OCI-LY7 (cell line): ENCODE measurements around the gene BPIFB3. TPM values are rescaled to one million over a fixed set of nuclear protein-coding genes. Genes with fewer than 3 reads are reported as not detected.

Experiments
- BruUV-seq: library from RNA; stranded (reverse); fragments of 400-500 nt; replicated peaks from 2 replicates; lab custom pipeline; 2021; lab: Mats Ljungman, UMichigan
- CTCF ChIA-PET: fragments of 300-600 bp; sonication (Branson Sonifier 250); formaldehyde crosslinking; loops from one replicate; lab custom pipeline; 2022; ENCODE audit warnings: antibody characterized with exemption; ENCODE audit not compliant: unreplicated experiment; lab: Charles Lee
- POLR2A ChIA-PET: fragments of 300-600 bp; sonication (Branson Sonifier 250); formaldehyde crosslinking; loops from one replicate; lab custom pipeline; 2022; ENCODE audit warnings: antibody characterized with exemption; lab: Charles Lee
- DNase-seq: peaks from one replicate; pipeline ENCODE4 v3.0.0-alpha.2; 2015; ENCODE audit warnings: low spot score
- H2AFZ ChIP-seq: fragments of 200-600 bp; sonication (generic), shearing (Covaris generic); 2 replicates; pipeline ENCODE4 v1.6.1; 2014; ENCODE audit warnings: mild to moderate bottlenecking, antibody characterized with exemption, low read length, moderate library complexity
- H3K27ac ChIP-seq: fragments of 200-600 bp; sonication (generic); 2 replicates; pipeline ENCODE4 v1.5.1; 2014; ENCODE audit warnings: mixed run types, low read depth, mild to moderate bottlenecking, moderate library complexity, low read length, inconsistent platforms; ENCODE audit not compliant: poor library complexity, severe bottlenecking
- H3K36me3 ChIP-seq: fragments of 200-600 bp; sonication (generic); 2 replicates; pipeline ENCODE4 v1.6.1; 2014; ENCODE audit warnings: mild to moderate bottlenecking, antibody characterized with exemption, low read length, moderate library complexity, mixed read lengths; ENCODE audit not compliant: insufficient read depth
- H3K4me1 ChIP-seq: fragments of 200-600 bp; sonication (generic); 2 replicates; pipeline ENCODE4 v1.5.1; 2014; ENCODE audit warnings: mild to moderate bottlenecking, low read length; ENCODE audit not compliant: insufficient read depth, poor library complexity, severe bottlenecking
- H3K4me2 ChIP-seq: fragments of 200-600 bp; sonication (generic); 2 replicates; pipeline ENCODE4 v1.6.1; 2014; ENCODE audit warnings: mild to moderate bottlenecking, low read length
- H3K4me3 ChIP-seq: fragments of 200-600 bp; sonication (generic); 2 replicates; pipeline ENCODE4 v1.5.1; 2014; ENCODE audit warnings: mild to moderate bottlenecking, low read depth, low read length; ENCODE audit not compliant: poor library complexity, severe bottlenecking
- H3K79me2 ChIP-seq: fragments of 200-600 bp; sonication (generic); 2 replicates; pipeline ENCODE4 v1.6.1; 2016; ENCODE audit warnings: low read depth, mild to moderate bottlenecking, low read length, moderate library complexity, mixed read lengths; ENCODE audit not compliant: insufficient read depth
- H3K9me2 ChIP-seq: fragments of 200-600 bp; sonication (generic); 2 replicates; pipeline ENCODE4 v1.6.1; 2016; ENCODE audit warnings: mild to moderate bottlenecking, low read length, mixed read lengths; ENCODE audit not compliant: insufficient read depth
- H3K9me3 ChIP-seq: fragments of 200-600 bp; sonication (generic); 2 replicates; pipeline ENCODE4 v1.6.1; 2014; ENCODE audit warnings: mild to moderate bottlenecking, mixed run types, low read length, mixed read lengths
- H4K20me1 ChIP-seq: fragments of 200-600 bp; sonication (generic); 2 replicates; pipeline ENCODE4 v1.6.1; 2014; ENCODE audit warnings: mild to moderate bottlenecking, antibody characterized with exemption, low read length, moderate library complexity, mixed read lengths; ENCODE audit not compliant: insufficient read depth
- EZH2phosphoT487 ChIP-seq: fragments of 200-600 bp; sonication (generic); IDR thresholded peaks from 2 replicates; pipeline ENCODE4 v1.6.1; 2018; ENCODE audit warnings: low read depth, borderline replicate concordance, mild to moderate bottlenecking, mixed run types, antibody characterized with exemption, low read length, moderate library complexity, mixed read lengths
- intact Hi-C: fragments of 100-400 bp; cut with micrococcal nuclease; formaldehyde crosslinking; loops from one replicate; pipeline ENCODE4 v1.10.0; 2022; ENCODE audit not compliant: unreplicated experiment
- total RNA-seq, 2 experiments: library from RNA; depleted of rRNA in 1 of 2; stranded (reverse); fragments of >200 nt in 1 of 2; shearing (Covaris generic) in 1 of 2; gene quantifications; 2 replicates each; pipeline ENCODE4 v1.2.3, GENCODE V29; 2014 to 2022
- TF ChIP-seq, protein P1 (sequence below): fragments of 200-600 bp; sonication (generic); conservative IDR thresholded peaks from 2 replicates; pipeline ENCODE4 v1.5.1; 2014; ENCODE audit warnings: mild to moderate bottlenecking, antibody characterized with exemption, low read length, moderate library complexity, mixed read lengths

BPIFB3 gene
- total RNA-seq, 2 experiments from 2014 or later = not detected

DNA sequence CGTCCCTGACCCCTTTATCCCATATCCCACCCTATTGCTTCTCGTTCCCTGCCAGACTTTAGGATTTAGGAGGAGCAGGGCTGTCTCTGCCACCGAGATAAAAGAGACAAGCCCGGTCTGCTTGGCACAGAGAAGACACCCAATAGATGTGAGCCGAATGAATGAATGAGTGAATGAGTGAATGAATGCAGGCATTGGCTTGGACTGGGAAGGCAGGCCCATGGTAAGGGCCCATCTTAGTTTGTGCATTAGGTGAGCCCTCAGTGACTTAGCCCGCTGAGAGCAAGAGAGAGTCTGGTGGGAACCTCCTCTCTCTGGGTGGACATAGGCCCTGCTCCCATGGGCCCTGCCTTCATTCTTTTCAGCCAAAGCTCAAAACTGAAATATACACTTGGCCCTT lies 23.1 kb upstream of the BPIFB3 start:
- Histone ChIP-seq H3K27ac (no peak overlapping the region), H3K9me3 (no peaks in the 10 kb centered on the region), H3K79me2 (no peaks in the 10 kb centered on the region), H4K20me1 (no peaks in the 10 kb centered on the region), H3K4me3 (no peak overlapping the region), H2AFZ (no peak overlapping the region), H3K36me3 (no peaks in the 10 kb centered on the region), H3K9me2 (no peaks in the 10 kb centered on the region), H3K4me2 (no peak overlapping the region), H3K4me1 (no peaks in the 10 kb centered on the region)
- CTCF ChIA-PET = no interaction called here
- intact Hi-C loops = no loop called here
- BruUV-seq = no TSS peak
- POLR2A ChIA-PET = no interaction called here
- no peak for DNase-seq
- no peak for TF ChIP-seq EZH2phosphoT487
- TF ChIP-seq, protein P1, sequence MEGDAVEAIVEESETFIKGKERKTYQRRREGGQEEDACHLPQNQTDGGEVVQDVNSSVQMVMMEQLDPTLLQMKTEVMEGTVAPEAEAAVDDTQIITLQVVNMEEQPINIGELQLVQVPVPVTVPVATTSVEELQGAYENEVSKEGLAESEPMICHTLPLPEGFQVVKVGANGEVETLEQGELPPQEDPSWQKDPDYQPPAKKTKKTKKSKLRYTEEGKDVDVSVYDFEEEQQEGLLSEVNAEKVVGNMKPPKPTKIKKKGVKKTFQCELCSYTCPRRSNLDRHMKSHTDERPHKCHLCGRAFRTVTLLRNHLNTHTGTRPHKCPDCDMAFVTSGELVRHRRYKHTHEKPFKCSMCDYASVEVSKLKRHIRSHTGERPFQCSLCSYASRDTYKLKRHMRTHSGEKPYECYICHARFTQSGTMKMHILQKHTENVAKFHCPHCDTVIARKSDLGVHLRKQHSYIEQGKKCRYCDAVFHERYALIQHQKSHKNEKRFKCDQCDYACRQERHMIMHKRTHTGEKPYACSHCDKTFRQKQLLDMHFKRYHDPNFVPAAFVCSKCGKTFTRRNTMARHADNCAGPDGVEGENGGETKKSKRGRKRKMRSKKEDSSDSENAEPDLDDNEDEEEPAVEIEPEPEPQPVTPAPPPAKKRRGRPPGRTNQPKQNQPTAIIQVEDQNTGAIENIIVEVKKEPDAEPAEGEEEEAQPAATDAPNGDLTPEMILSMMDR = no peak

DNA sequence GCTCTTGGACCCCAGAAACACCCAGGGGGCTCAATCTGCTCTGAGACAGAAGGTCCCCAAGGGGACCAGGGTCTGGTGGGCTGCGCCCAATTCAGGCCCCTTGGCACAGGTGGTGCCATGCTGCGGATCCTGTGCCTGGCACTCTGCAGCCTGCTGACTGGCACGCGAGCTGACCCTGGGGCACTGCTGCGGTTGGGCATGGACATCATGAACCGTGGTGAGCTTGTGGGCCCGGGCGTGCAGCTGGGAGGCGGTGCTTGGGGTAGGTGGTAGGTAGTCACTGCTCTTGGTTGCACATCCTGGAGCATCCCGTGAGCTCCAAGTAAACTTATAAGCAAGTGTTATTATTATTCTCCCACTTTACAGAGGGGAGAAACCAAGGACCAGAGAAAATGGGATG lies 22.2 kb upstream of the BPIFB3 start, which contains the start of gene BPIFB6:
Gene BPIFB6 (plus strand): TSS at position 118 of the 400 bp plus-strand sequence. CDS start 0 bp downstream, at position 118.
- Histone ChIP-seq H3K79me2 (no peaks in the 10 kb centered on the region), H3K36me3 (no peaks in the 10 kb centered on the region), H2AFZ (no peak within 1 kb of the TSS), H3K4me3 (no peak within 1 kb of the TSS), H3K27ac (no peak within 1 kb of the TSS), H3K4me2 (no peak within 1 kb of the TSS), H3K4me1 (no peaks in the 10 kb centered on the region), H3K9me3 (no peaks in the 10 kb centered on the region), H3K9me2 (no peaks in the 10 kb centered on the region), H4K20me1 (no peaks in the 10 kb centered on the region)
- no peak for DNase-seq
- BruUV-seq = no TSS peak
- TF ChIP-seq, protein P1 = no peak
- TF ChIP-seq EZH2phosphoT487 = no peak
- intact Hi-C loops = no loop called here
- CTCF ChIA-PET = no interaction called here
- POLR2A ChIA-PET = no interaction called here

DNA sequence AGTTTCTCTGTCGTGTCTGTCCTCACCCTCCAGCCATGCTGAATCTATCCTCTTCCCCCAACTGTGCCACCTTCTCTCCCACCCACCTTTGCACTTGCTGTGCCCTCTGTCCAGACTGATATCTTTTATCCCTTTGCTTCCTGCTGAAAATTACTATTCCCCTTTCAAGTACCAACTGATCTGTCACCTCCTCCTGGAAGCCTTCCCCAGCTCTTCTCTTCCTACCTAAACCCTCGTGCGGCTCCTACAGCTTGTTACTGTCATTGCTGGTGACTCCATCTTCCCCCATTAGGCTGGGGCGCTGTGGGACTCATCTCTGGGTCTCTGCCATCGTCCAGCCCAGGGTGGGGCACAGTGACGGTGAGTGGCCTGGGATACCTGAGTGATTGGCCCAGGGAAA lies 21.1 kb upstream of the BPIFB3 start:
- Histone ChIP-seq H2AFZ (no peak overlapping the region), H3K9me3 (no peaks in the 10 kb centered on the region), H3K4me1 (no peaks in the 10 kb centered on the region), H3K4me3 (no peak overlapping the region), H3K4me2 (no peak overlapping the region), H3K27ac (no peak overlapping the region), H4K20me1 (no peaks in the 10 kb centered on the region), H3K79me2 (no peaks in the 10 kb centered on the region), H3K9me2 (no peaks in the 10 kb centered on the region), H3K36me3 (no peaks in the 10 kb centered on the region)
- no peak for TF ChIP-seq EZH2phosphoT487
- TF ChIP-seq, protein P1 = no peak
- ChIA-PET POLR2A (no interaction called here), CTCF (interaction anchor here (0.6 kb wide), 1 partner anchor 497 kb away, joined by 9 read pairs; no protein-coding TSS in a partner anchor)
- no peak for DNase-seq
- no TSS peak for BruUV-seq
- intact Hi-C loops = no loop called here
